MG63 (cell line): ENCODE measurements around the gene NR0B2. TPM values are rescaled to one million over a fixed set of nuclear protein-coding genes. Genes with fewer than 3 reads are reported as not detected.
A peak's percentile ranks its signal among the peaks of the same experiment; 100 is the strongest.

Source experiments
- DNase-seq: peaks from one replicate; pipeline ENCODE4 v3.0.0-alpha.2; 2020
- H3K27me3 ChIP-seq: fragments of 250-450 bp; sonication (Bioruptor Pico); 2 replicates; pipeline ENCODE4 v1.5.1; 2020; ENCODE audit warnings: mild to moderate bottlenecking, moderate library complexity
- H3K36me3 ChIP-seq: fragments of 250-450 bp; sonication (Bioruptor Pico); 2 replicates; pipeline ENCODE4 v1.5.1; 2020; ENCODE audit warnings: mild to moderate bottlenecking, moderate library complexity
- H3K4me3 ChIP-seq: fragments of 250-450 bp; sonication (Bioruptor Pico); 2 replicates; pipeline ENCODE4 v1.5.1; 2020; ENCODE audit warnings: mild to moderate bottlenecking, moderate library complexity
- H3K9me3 ChIP-seq: fragments of 250-450 bp; sonication (Bioruptor Pico); 2 replicates; pipeline ENCODE4 v1.5.1; 2020; ENCODE audit warnings: mild to moderate bottlenecking, moderate library complexity
- total RNA-seq: library from RNA; depleted of rRNA; stranded (reverse); fragments of >200 nt; shearing (Covaris generic); gene quantifications from 2 replicates; pipeline ENCODE4 v1.2.3, GENCODE V29; 2014; ENCODE audit warnings: low replicate concordance

The NR0B2 gene
- total RNA-seq, 1 experiment from 2014 or later = not detected

DNA sequence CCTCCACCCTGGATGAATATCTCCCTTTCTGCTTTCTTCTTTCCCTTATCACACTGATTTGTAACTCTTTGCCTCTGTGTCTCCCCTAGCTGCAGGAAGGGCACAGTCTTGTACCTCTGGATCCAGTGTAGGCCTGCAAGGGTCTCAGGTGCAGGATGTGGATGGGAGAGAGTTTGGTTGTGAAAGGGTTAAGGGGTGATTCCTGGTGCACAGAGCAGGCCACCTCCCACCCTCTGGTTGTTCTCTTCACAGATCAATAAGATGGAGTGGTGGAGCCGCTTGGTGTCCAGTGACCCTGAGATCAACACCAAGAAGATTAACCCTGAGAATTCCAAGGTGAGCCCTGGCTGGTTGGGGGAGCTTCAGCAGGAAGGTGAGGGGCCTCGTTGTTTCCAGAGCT is 31.4 kb upstream of the NR0B2 start:
- DNase-seq = no peak
- Histone ChIP-seq H3K9me3 (no peaks in the 10 kb centered on the region), H3K4me3 (no peak overlapping the region), H3K27me3 (no peaks in the 10 kb centered on the region), H3K36me3 (peaks cover 62% of the 10 kb centered on the region)

- H3K9me3 ChIP-seq = no peaks in the 10 kb centered on the region
- no peak overlapping the region for H3K4me3 ChIP-seq
- no peak for DNase-seq
- H3K27me3 ChIP-seq = no peaks in the 10 kb centered on the region
- peaks cover 75% of the 10 kb centered on the region for H3K36me3 ChIP-seq
Observed at GRCh38 chr1:26942656-26943055, 28.9 kb upstream of the NR0B2 start.

- Histone ChIP-seq H3K9me3 (no peaks in the 10 kb centered on the region), H3K4me3 (no peak overlapping the region), H3K36me3 (peaks cover 76% of the 10 kb centered on the region), H3K27me3 (no peaks in the 10 kb centered on the region)
- no peak for DNase-seq
Observed at GRCh38 chr1:26941311-26941710, 27.5 kb upstream of the NR0B2 start.

- no peak for DNase-seq
- Histone ChIP-seq H3K27me3 (no peaks in the 10 kb centered on the region), H3K36me3 (peaks cover 65% of the 10 kb centered on the region), H3K4me3 (no peak overlapping the region), H3K9me3 (no peaks in the 10 kb centered on the region)
Observed at GRCh38 chr1:26938659-26939025, 24.9 kb upstream of the NR0B2 start.

DNA sequence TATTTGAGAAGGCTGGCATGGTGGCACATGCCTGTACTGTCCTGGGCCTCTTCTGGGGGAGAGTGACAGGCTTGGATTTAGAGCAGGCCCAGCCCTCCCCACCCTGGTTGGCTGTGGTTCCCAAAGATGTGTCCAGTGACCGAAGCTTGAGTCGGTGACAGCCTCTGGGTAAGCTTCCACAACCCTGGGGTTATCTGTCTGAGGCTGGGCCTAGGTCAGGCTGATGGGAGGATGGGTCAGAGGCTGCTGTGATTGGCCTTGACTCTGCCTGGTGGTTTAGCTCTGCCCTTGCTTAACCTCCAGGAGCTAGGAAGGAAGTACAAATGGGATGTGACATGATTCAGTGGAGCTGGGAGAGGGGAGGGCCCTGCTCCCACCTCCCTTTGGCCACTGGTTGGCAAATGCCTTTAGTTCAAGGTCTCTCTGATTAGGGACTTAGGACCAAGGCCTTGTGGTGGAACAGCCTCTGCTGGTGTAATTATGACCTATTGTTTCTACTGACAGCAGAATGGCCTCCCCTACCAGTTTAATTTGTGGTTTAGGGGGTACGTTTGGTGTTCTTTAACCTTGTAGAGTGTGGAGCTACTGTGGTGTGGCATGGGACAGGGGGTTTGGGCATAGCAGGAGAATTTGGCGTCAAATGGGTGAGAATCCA is 24.4 kb upstream of the NR0B2 start:
- no peak for DNase-seq
- peaks cover 65% of the 10 kb centered on the region for H3K36me3 ChIP-seq

DNA sequence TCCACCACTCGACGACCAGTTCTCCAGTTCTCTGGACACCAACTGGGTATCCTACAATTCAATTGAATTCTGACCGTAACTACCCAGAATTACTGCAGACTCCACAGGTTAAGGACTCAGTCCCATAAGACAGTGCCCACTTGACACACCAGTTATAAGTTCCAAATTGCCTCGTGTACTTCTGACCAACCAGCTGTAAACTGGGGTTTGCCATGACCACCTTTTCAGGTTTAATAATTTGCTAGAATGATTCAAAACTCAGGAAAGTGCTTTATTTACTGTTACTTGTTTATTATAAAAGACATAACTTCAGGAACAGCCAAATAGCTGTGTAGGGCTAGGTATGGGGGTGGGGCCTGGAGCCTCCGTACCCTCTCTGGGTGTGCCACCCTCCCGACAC is 23.0 kb upstream of the NR0B2 start:
- H3K4me3 ChIP-seq = no peak overlapping the region
- DNase-seq = no peak
- no peaks in the 10 kb centered on the region for H3K9me3 ChIP-seq
- no peaks in the 10 kb centered on the region for H3K27me3 ChIP-seq
- H3K36me3 ChIP-seq = peaks cover 63% of the 10 kb centered on the region

More for the DNA sequence above, 24.4 kb upstream of the NR0B2 start:
- no peaks in the 10 kb centered on the region for H3K27me3 ChIP-seq
- no peak overlapping the region for H3K4me3 ChIP-seq
- H3K9me3 ChIP-seq = no peaks in the 10 kb centered on the region

- Histone ChIP-seq H3K36me3 (peaks cover 71% of the 10 kb centered on the region), H3K9me3 (no peaks in the 10 kb centered on the region), H3K27me3 (no peaks in the 10 kb centered on the region), H3K4me3 (no peak overlapping the region)
- DNase-seq = no peak
Observed at GRCh38 chr1:26932531-26932930, 18.8 kb upstream of the NR0B2 start.

GRCh38 chr1:26923711-26924110 is 9.9 kb upstream of the NR0B2 start:
- no peak overlapping the region for H3K4me3 ChIP-seq
- H3K27me3 ChIP-seq = no peaks in the 10 kb centered on the region
- peak; percentile 26 for DNase-seq
- H3K9me3 ChIP-seq = no peaks in the 10 kb centered on the region
- H3K36me3 ChIP-seq = peaks cover 62% of the 10 kb centered on the region

GRCh38 chr1:26922901-26923300 is 9.1 kb upstream of the NR0B2 start:
- no peak for DNase-seq
- H3K4me3 ChIP-seq = peak overlapping the region; percentile 95
- H3K9me3 ChIP-seq = no peaks in the 10 kb centered on the region
- peaks cover 54% of the 10 kb centered on the region for H3K36me3 ChIP-seq
- H3K27me3 ChIP-seq = no peaks in the 10 kb centered on the region

DNA sequence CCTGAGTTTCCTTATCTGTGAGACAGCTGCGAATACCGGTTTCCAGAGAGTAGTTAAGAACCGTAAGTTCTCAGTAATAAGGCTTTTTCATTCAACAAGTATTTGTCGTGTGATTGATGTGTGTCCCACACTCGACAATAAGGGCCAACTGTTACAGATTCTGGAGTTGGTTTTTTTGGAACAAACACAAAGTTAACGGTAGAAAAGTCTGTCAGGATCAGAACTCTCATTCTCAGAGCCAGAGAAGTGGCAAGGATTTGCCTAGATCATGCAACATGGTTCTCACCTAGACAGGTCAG is 8.6 kb upstream of the NR0B2 start:
- Histone ChIP-seq H3K36me3 (peaks cover 49% of the 10 kb centered on the region), H3K27me3 (no peaks in the 10 kb centered on the region), H3K9me3 (no peaks in the 10 kb centered on the region), H3K4me3 (peak overlapping the region; percentile 95)
- no peak for DNase-seq

- peaks cover 45% of the 10 kb centered on the region for H3K36me3 ChIP-seq
- peak; percentile 97 for DNase-seq
- no peaks in the 10 kb centered on the region for H3K9me3 ChIP-seq
- H3K4me3 ChIP-seq = peak within 1 kb of the TSS; percentile 95
- no peaks in the 10 kb centered on the region for H3K27me3 ChIP-seq
Observed at GRCh38 chr1:26921540-26922430, 8.0 kb upstream of the NR0B2 start, which contains the start of gene NUDC. NUDC (plus strand) TSS chr1:26921743; CDS start chr1:26921849, 106 bp downstream.

- peak overlapping the region; percentile 95 for H3K4me3 ChIP-seq
- H3K27me3 ChIP-seq = no peaks in the 10 kb centered on the region
- no peaks in the 10 kb centered on the region for H3K9me3 ChIP-seq
- no peak for DNase-seq
- H3K36me3 ChIP-seq = peaks cover 39% of the 10 kb centered on the region
Observed at GRCh38 chr1:26921126-26921539, 7.4 kb upstream of the NR0B2 start.

DNA sequence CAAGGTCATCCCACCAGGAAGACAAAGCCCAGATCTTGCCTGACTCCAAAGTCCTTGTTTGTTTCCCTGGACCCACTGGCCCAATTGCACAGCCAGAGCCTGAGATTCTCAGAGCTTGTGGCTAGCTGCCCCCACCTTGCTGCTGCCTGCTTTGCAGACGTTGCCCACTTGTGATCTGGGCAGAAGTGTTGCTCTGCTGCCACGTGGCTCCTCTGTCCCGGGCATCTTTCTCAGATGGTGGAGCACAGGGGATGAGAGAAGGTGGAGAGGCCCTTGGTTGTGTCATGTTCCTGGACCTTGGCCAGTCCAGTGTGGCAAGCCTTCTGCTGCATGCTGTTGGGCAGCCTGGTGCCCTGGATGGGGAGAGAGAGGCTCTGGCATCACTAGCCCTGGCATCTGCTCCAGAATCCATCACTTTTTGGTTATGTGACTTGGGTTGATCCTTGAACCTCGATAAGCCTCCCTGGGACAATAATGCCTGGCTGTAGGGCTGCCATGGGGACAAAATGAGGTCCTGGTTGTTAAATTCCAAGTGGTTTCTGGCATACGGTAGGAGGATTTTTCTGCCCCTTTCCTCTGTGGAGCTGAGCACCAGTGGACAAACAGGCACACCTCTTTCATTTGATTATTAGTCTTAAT is 1.5 kb upstream of the NR0B2 start:
- no peak overlapping the region for H3K4me3 ChIP-seq
- H3K27me3 ChIP-seq = no peaks in the 10 kb centered on the region
- no peaks in the 10 kb centered on the region for H3K9me3 ChIP-seq
- peak; percentile 14 for DNase-seq
- H3K36me3 ChIP-seq = no peaks in the 10 kb centered on the region

- no peaks in the 10 kb centered on the region for H3K36me3 ChIP-seq
- DNase-seq = no peak
- no peak overlapping the region for H3K4me3 ChIP-seq
- H3K27me3 ChIP-seq = no peaks in the 10 kb centered on the region
- H3K9me3 ChIP-seq = no peaks in the 10 kb centered on the region
Observed at GRCh38 chr1:26913389-26913753, 404 bp downstream of the NR0B2 start.

- Histone ChIP-seq H3K36me3 (no peaks in the 10 kb centered on the region), H3K4me3 (no peak overlapping the region), H3K27me3 (no peaks in the 10 kb centered on the region), H3K9me3 (no peaks in the 10 kb centered on the region)
- DNase-seq = no peak
Observed at GRCh38 chr1:26912147-26912490, 1.7 kb downstream of the NR0B2 start.

GRCh38 chr1:26911399-26912146 is 2.2 kb downstream of the NR0B2 start:
- no peaks in the 10 kb centered on the region for H3K36me3 ChIP-seq
- no peak overlapping the region for H3K4me3 ChIP-seq
- no peak for DNase-seq
- H3K27me3 ChIP-seq = no peaks in the 10 kb centered on the region
- H3K9me3 ChIP-seq = no peaks in the 10 kb centered on the region
